Measurements from ENCODE around the gene KY. TPM values are rescaled to one million over a fixed set of nuclear protein-coding genes. Genes with fewer than 3 reads are reported as not detected.

Gene KY
- total and polyA plus RNA-seq, 10 of the 15 experiments (the other 5 are each of a cell fraction or from before 2014, with no cell fraction given), result 0.04 to 0.11 TPM; not detected in 8

- no peak for DNase-seq (ENCODE audit: low read depth, low spot score)
- in situ Hi-C loops (cut with MboI), result no loop called here
- H3K79me2 ChIP-seq (ENCODE audit: control insufficient read depth, insufficient read depth, low read length), result no peaks in the 10 kb centered on the region
- no peaks in the 10 kb centered on the region for H4K20me1 ChIP-seq (ENCODE audit: control insufficient read depth, insufficient read depth)
- TF ChIP-seq FOXK2 (IDR thresholded peaks at IDR 0.05), result no peak
- TF ChIP-seq STAT1 (conservative IDR thresholded peaks at IDR 0.05), result no peak
- TF ChIP-seq ZNF384 (IDR thresholded peaks at IDR 0.05; ENCODE audit: borderline replicate concordance, low read depth, low read length), result no peak
- no peak for TF ChIP-seq GABPA (IDR thresholded peaks at IDR 0.05; ENCODE audit: low read depth)
- no peak for TF ChIP-seq DPF2 (IDR thresholded peaks at IDR 0.05)
- TF ChIP-seq HCFC1 (IDR thresholded peaks at IDR 0.05; ENCODE audit: low read length), result no peak
- no peak for TF ChIP-seq NFYA (IDR thresholded peaks at IDR 0.05; ENCODE audit: borderline replicate concordance, low read depth, low read length)
- no peak for TF ChIP-seq SREBF1 (IDR thresholded peaks at IDR 0.05; ENCODE audit: low read length)
- no peak overlapping the region for H2AFZ ChIP-seq (ENCODE audit: control insufficient read depth, low read depth, low read length)
- no TSS peak for BruUV-seq (replicated peaks)
- intact Hi-C loops (cut with micrococcal nuclease; ENCODE audit: unreplicated experiment), result no loop called here
- ChIA-PET RAD21 (ENCODE audit: unreplicated experiment) (no interaction called here), CTCF (no interaction called here), SMC1A (ENCODE audit: uncharacterized antibody, unreplicated experiment) (no interaction called here), POLR2A (interaction anchor here (0.9 kb wide), 1 partner anchor 17 kb away, joined by 3 read pairs; no protein-coding TSS in a partner anchor)
- H3K4me2 ChIP-seq (ENCODE audit: control insufficient read depth, insufficient read depth), result no peak overlapping the region
- no peaks in the 10 kb centered on the region for H3K9me3 ChIP-seq (replicated peaks; ENCODE audit: control insufficient read depth, insufficient read depth, low read length)
- H3K4me1 ChIP-seq (ENCODE audit: control insufficient read depth, insufficient read depth, low read length), result no peaks in the 10 kb centered on the region
- no peak overlapping the region for H3K27ac ChIP-seq (ENCODE audit: control insufficient read depth, insufficient read depth)
- no peak for ATAC-seq
- H3K36me3 ChIP-seq (ENCODE audit: control insufficient read depth in 2 of 2, insufficient read depth in 2 of 2, low read length in 1 of 2), result no peaks in the 10 kb centered on the region
- H3K27me3 ChIP-seq (replicated peaks in 1 of 2; ENCODE audit: control insufficient read depth in 2 of 2, insufficient read depth in 2 of 2, low read length in 1 of 2), result no peaks in the 10 kb centered on the region; a peak in 2 of 4 replicates
- 2% methylated on average over 4 of the region's 4 CpGs for WGBS (ENCODE audit: insufficient coverage, insufficient replicate concordance, low lambda C conversion rate, missing lambda C conversion rate)
- no peak overlapping the region for H3K4me3 ChIP-seq
- FAIRE-seq, result no peak
- H3K9ac ChIP-seq (ENCODE audit: control insufficient read depth, insufficient read depth, low read length), result no peak overlapping the region
Observed at GRCh38 chr3:134666466-134666865, 15.6 kb upstream of the KY start.

GRCh38 chr3:134666052-134666451 is 15.2 kb upstream of the KY start:
- Histone ChIP-seq H4K20me1 (ENCODE audit: control insufficient read depth, insufficient read depth) (no peaks in the 10 kb centered on the region), H3K4me1 (ENCODE audit: control insufficient read depth, insufficient read depth, low read length) (no peaks in the 10 kb centered on the region), H3K9ac (ENCODE audit: control insufficient read depth, insufficient read depth, low read length) (no peak overlapping the region), H3K4me2 (ENCODE audit: control insufficient read depth, insufficient read depth) (no peak overlapping the region), H3K36me3 (ENCODE audit: control insufficient read depth in 2 of 2, insufficient read depth in 2 of 2, low read length in 1 of 2) (no peaks in the 10 kb centered on the region), H3K27ac (ENCODE audit: control insufficient read depth, insufficient read depth) (no peak overlapping the region), H3K4me3 (no peak overlapping the region), H3K79me2 (ENCODE audit: control insufficient read depth, insufficient read depth, low read length) (no peaks in the 10 kb centered on the region), H3K27me3 (replicated peaks in 1 of 2; ENCODE audit: control insufficient read depth in 2 of 2, insufficient read depth in 2 of 2, low read length in 1 of 2) (no peaks in the 10 kb centered on the region; a peak in 2 of 4 replicates), H3K9me3 (replicated peaks; ENCODE audit: control insufficient read depth, insufficient read depth, low read length) (no peaks in the 10 kb centered on the region), H2AFZ (ENCODE audit: control insufficient read depth, low read depth, low read length) (no peak overlapping the region)
- WGBS (ENCODE audit: insufficient coverage, insufficient replicate concordance, low lambda C conversion rate, missing lambda C conversion rate), result 21% methylated on average over 7 of the region's 7 CpGs
- ChIA-PET SMC1A (ENCODE audit: uncharacterized antibody, unreplicated experiment) (no interaction called here), POLR2A (no interaction called here), RAD21 (ENCODE audit: unreplicated experiment) (no interaction called here), CTCF (no interaction called here)
- FAIRE-seq (no peak), ATAC-seq (no peak), DNase-seq (ENCODE audit: low read depth, low spot score) (no peak)
- intact Hi-C loops (cut with micrococcal nuclease; ENCODE audit: unreplicated experiment), result no loop called here
- in situ Hi-C loops (cut with MboI), result no loop called here
- no TSS peak for BruUV-seq (replicated peaks)
- TF ChIP-seq CHD2 (IDR thresholded peaks at IDR 0.05; ENCODE audit: borderline replicate concordance, low read depth, low read length), result no peak
- TF ChIP-seq PRDM15 (CRISPR knock-in tag; IDR thresholded peaks at IDR 0.05), result no peak
- no peak for TF ChIP-seq JUNB (IDR thresholded peaks at IDR 0.05)
- TF ChIP-seq RAD21 (IDR thresholded peaks at IDR 0.05; ENCODE audit: insufficient read depth, low read depth, low read length), result no peak
- no peak for TF ChIP-seq CHD4 (IDR thresholded peaks at IDR 0.05)
- no peak for TF ChIP-seq ZZZ3 (IDR thresholded peaks at IDR 0.05; ENCODE audit: control insufficient read depth, insufficient read length, low read depth)
- TF ChIP-seq, protein P1, sequence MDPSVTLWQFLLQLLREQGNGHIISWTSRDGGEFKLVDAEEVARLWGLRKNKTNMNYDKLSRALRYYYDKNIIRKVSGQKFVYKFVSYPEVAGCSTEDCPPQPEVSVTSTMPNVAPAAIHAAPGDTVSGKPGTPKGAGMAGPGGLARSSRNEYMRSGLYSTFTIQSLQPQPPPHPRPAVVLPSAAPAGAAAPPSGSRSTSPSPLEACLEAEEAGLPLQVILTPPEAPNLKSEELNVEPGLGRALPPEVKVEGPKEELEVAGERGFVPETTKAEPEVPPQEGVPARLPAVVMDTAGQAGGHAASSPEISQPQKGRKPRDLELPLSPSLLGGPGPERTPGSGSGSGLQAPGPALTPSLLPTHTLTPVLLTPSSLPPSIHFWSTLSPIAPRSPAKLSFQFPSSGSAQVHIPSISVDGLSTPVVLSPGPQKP (IDR thresholded peaks at IDR 0.05; ENCODE audit: low read depth, low read length), result no peak
- TF ChIP-seq ATF7 (IDR thresholded peaks at IDR 0.05; ENCODE audit: low read depth), result no peak
- TF ChIP-seq NR2C1 (IDR thresholded peaks at IDR 0.05), result no peak
